ENCODE data around the gene LRRC23. TPM values are rescaled to one million over a fixed set of nuclear protein-coding genes. Genes with fewer than 3 reads are reported as not detected.
A peak's percentile ranks its signal among the peaks of the same experiment; 100 is the strongest.

LRRC23 gene
- total and polyA plus RNA-seq, 9 of the 15 experiments (the other 6 are each of a cell fraction or from before 2014, with no cell fraction given): 2.2 to 7.0 (median 3.0) TPM

DNA sequence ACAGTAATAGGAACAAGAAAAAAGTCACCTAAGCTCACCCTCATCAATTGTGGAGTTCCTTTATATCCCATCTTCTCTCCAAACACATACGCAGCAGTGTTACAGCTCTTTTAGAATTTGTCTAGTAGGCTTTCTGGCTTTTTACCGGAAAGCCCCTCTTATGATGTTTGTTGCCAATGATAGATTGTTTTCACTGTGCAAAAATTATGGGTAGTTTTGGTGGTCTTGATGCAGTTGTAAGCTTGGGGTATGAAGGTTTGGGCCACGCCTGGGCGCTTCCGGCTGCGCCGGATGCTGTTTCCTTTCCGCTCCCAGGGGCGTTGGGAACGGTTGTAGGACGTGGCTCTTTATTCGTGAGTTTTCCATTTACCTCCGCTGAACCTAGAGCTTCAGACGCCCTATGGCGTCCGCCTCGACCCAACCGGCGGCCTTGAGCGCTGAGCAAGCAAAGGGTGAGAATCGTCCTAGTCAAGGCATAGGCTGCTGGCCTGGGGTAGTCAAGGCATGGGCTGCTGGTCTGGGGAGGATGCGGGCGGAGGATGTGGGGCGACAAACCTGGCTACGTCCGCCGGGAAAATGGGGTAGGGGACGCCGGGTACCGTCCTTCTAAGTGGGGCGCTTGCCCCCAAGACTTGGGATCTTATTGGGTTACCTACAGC is 39.2 kb downstream of the LRRC23 start, which contains the start of the genes C12orf57 and RNU7-1 (continued):
- TF ChIP-seq, protein P1, sequence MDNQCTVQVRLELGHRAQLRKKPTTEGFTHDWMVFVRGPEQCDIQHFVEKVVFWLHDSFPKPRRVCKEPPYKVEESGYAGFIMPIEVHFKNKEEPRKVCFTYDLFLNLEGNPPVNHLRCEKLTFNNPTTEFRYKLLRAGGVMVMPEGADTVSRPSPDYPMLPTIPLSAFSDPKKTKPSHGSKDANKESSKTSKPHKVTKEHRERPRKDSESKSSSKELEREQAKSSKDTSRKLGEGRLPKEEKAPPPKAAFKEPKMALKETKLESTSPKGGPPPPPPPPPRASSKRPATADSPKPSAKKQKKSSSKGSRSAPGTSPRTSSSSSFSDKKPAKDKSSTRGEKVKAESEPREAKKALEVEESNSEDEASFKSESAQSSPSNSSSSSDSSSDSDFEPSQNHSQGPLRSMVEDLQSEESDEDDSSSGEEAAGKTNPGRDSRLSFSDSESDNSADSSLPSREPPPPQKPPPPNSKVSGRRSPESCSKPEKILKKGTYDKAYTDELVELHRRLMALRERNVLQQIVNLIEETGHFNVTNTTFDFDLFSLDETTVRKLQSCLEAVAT (IDR thresholded peaks at IDR 0.05): peak; percentile 74 to 80
- TF ChIP-seq CSDE1 (IDR thresholded peaks at IDR 0.05) (peak in 1 of 2 experiments; percentile 96; a peak in 2 of 4 replicates), EWSR1 (IDR thresholded peaks at IDR 0.05; ENCODE audit: borderline replicate concordance, low read depth, partially characterized antibody) (peak; percentile 91), RHOXF2B (CRISPR knock-in tag; conservative IDR thresholded peaks at IDR 0.05) (peak; percentile 89), TRIM24 (IDR thresholded peaks at IDR 0.05) (no peak), DMBX1 (CRISPR knock-in tag; IDR thresholded peaks at IDR 0.05; ENCODE audit: borderline replicate concordance) (peak; percentile 42; the same call in 1 of the 2 replicates), RBM34 (IDR thresholded peaks at IDR 0.05; ENCODE audit: borderline replicate concordance, insufficient read depth, low read length) (no peak), MXI1 (IDR thresholded peaks at IDR 0.05; ENCODE audit: low read depth, low read length) (no peak; the same call in 1 of the 2 replicates), ZBTB7A (IDR thresholded peaks at IDR 0.05; ENCODE audit: borderline replicate concordance, control insufficient read depth, low read depth, low read length) (peak; percentile 77), JUND (IDR thresholded peaks at IDR 0.05; ENCODE audit: borderline replicate concordance, low read depth, low read length) (peak; percentile 24; the same call in 1 of the 2 replicates), JUND (tag; IDR thresholded peaks at IDR 0.05; ENCODE audit: borderline replicate concordance, low read depth, low read length) (no peak), TGIF2 (CRISPR knock-in tag; IDR thresholded peaks at IDR 0.05) (no peak), THRAP3 (IDR thresholded peaks at IDR 0.05; ENCODE audit: borderline replicate concordance) (0 out of 2 replicates have a peak, but pooled peaks have one; percentile 9), OTX1 (CRISPR knock-in tag; IDR thresholded peaks at IDR 0.05) (peak; percentile 99), CBFA2T3 (IDR thresholded peaks at IDR 0.05) (peak; percentile 30; the same call in 1 of the 2 replicates), ELF2 (CRISPR knock-in tag; IDR thresholded peaks at IDR 0.05) (peak; percentile 90), POLR2AphosphoS2 (IDR thresholded peaks at IDR 0.05; ENCODE audit: low read length) (peak; percentile 94), CREBBP (IDR thresholded peaks at IDR 0.05; ENCODE audit: low read depth, low read length) (no peak), ZNF445 (CRISPR knock-in tag; IDR thresholded peaks at IDR 0.05; ENCODE audit: low read depth) (peak; percentile 97)
- TF ChIP-seq, protein P2, sequence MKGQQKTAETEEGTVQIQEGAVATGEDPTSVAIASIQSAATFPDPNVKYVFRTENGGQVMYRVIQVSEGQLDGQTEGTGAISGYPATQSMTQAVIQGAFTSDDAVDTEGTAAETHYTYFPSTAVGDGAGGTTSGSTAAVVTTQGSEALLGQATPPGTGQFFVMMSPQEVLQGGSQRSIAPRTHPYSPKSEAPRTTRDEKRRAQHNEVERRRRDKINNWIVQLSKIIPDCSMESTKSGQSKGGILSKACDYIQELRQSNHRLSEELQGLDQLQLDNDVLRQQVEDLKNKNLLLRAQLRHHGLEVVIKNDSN (CRISPR knock-in tag; IDR thresholded peaks at IDR 0.05): no peak
- TF ChIP-seq, protein P3, sequence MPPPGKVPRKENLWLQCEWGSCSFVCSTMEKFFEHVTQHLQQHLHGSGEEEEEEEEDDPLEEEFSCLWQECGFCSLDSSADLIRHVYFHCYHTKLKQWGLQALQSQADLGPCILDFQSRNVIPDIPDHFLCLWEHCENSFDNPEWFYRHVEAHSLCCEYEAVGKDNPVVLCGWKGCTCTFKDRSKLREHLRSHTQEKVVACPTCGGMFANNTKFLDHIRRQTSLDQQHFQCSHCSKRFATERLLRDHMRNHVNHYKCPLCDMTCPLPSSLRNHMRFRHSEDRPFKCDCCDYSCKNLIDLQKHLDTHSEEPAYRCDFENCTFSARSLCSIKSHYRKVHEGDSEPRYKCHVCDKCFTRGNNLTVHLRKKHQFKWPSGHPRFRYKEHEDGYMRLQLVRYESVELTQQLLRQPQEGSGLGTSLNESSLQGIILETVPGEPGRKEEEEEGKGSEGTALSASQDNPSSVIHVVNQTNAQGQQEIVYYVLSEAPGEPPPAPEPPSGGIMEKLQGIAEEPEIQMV (tag; conservative IDR thresholded peaks at IDR 0.05; ENCODE audit: low read depth): no peak
- TF ChIP-seq, protein P4, sequence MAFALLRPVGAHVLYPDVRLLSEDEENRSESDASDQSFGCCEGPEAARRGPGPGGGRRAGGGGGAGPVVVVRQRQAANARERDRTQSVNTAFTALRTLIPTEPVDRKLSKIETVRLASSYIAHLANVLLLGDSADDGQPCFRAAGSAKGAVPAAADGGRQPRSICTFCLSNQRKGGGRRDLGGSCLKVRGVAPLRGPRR (CRISPR knock-in tag; IDR thresholded peaks at IDR 0.05): no peak
- TF ChIP-seq, protein P5, sequence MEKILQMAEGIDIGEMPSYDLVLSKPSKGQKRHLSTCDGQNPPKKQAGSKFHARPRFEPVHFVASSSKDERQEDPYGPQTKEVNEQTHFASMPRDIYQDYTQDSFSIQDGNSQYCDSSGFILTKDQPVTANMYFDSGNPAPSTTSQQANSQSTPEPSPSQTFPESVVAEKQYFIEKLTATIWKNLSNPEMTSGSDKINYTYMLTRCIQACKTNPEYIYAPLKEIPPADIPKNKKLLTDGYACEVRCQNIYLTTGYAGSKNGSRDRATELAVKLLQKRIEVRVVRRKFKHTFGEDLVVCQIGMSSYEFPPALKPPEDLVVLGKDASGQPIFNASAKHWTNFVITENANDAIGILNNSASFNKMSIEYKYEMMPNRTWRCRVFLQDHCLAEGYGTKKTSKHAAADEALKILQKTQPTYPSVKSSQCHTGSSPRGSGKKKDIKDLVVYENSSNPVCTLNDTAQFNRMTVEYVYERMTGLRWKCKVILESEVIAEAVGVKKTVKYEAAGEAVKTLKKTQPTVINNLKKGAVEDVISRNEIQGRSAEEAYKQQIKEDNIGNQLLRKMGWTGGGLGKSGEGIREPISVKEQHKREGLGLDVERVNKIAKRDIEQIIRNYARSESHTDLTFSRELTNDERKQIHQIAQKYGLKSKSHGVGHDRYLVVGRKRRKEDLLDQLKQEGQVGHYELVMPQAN (IDR thresholded peaks at IDR 0.05; ENCODE audit: borderline replicate concordance): peak; percentile 47; the same call in 1 of the 2 replicates
